Measurements from ENCODE around the gene PSENEN. TPM values are rescaled to one million over a fixed set of nuclear protein-coding genes. Genes with fewer than 3 reads are reported as not detected.

The PSENEN gene
- total and polyA plus RNA-seq, 2 of the 8 experiments (the other 6 are each of a cell fraction or from before 2014, with no cell fraction given): 66.7 to 75.3 TPM

GRCh38 chr19:35717665-35718344 lies 27.6 kb upstream of the PSENEN start, which contains the start of gene KMT2B:
TSS of gene KMT2B (plus strand) at chr19:35718003. CDS start at chr19:35718019, 16 bp downstream.
- Histone ChIP-seq H4K5ac (ENCODE audit: insufficient read length, low read depth, low read length) (peak within 1 kb of the TSS; percentile 50), H2BK15ac (ENCODE audit: low read length) (peak within 1 kb of the TSS; percentile 48; the same call in 1 of the 2 replicates), H3K4ac (replicated peaks; ENCODE audit: insufficient read length, low read depth, low read length) (peak within 1 kb of the TSS; percentile 74), H3K79me2 (ENCODE audit: control insufficient read depth in 1 of 2, insufficient read depth in 2 of 2, low read length in 2 of 2) (peaks cover 0 to 20% of the 10 kb centered on the region in 2 experiments; a peak in 3 of 4 replicates), H3K9ac (replicated peaks in 1 of 4; ENCODE audit: extremely low read depth in 1 of 4, low read depth in 3 of 4, low read length in 3 of 4) (peak within 1 kb of the TSS; percentile 51 to 86 (median 64); a peak in 6 of 7 replicates), H3K27ac (ENCODE audit: low read depth, low read length) (peak within 1 kb of the TSS; percentile 79), H3K36me3 (ENCODE audit: control insufficient read depth in 2 of 4, insufficient read depth in 4 of 4, low read length in 3 of 4) (peaks cover 6 to 22% (median 10%) of the 10 kb centered on the region in 4 experiments; a peak in 7 of 8 replicates), H3K79me1 (ENCODE audit: low read depth, low read length) (peaks cover 8% of the 10 kb centered on the region), H4K8ac (ENCODE audit: extremely low read depth, insufficient read depth, low read length) (peak within 1 kb of the TSS; percentile 69), H3K4me1 (replicated peaks in 1 of 4; ENCODE audit: control insufficient read depth in 3 of 4, insufficient read depth in 4 of 4, low read length in 3 of 4) (peaks cover 0 to 25% (median 17%) of the 10 kb centered on the region in 4 experiments; a peak in 6 of 7 replicates), H3K27me3 (replicated peaks in 1 of 4; ENCODE audit: control insufficient read depth in 3 of 4, extremely low read depth in 1 of 4, insufficient read depth in 3 of 4, low read length in 3 of 4) (no peaks in the 10 kb centered on the region), H3K56ac (replicated peaks; ENCODE audit: insufficient read length, low read depth, low read length) (peak within 1 kb of the TSS; percentile 91), H4K91ac (replicated peaks; ENCODE audit: insufficient read length, low read length) (peak within 1 kb of the TSS; percentile 96), H3K4me2 (ENCODE audit: insufficient read depth in 1 of 2, low read depth in 2 of 2, low read length in 2 of 2) (peak within 1 kb of the TSS; percentile 84 to 97), H3K23ac (ENCODE audit: insufficient read length) (no peak within 1 kb of the TSS), H2BK5ac (ENCODE audit: low read depth, low read length) (peak within 1 kb of the TSS; percentile 96; the same call in 1 of the 2 replicates), H2AK5ac (ENCODE audit: low read depth, low read length) (no peak within 1 kb of the TSS), H3K18ac (ENCODE audit: extremely low read depth, low read length) (peak within 1 kb of the TSS; percentile 94), H3K9me3 (ENCODE audit: insufficient read depth in 2 of 2, low read depth in 1 of 2, low read length in 1 of 2) (no peaks in the 10 kb centered on the region), H2AFZ (ENCODE audit: low read length) (peak within 1 kb of the TSS; percentile 15; the same call in 1 of the 2 replicates), H3K4me3 (ENCODE audit: extremely low read depth in 1 of 4, insufficient read depth in 2 of 4, low read depth in 3 of 4, low read length in 4 of 4) (peak within 1 kb of the TSS; percentile 70 to 89 (median 87)), H2BK12ac (ENCODE audit: low read depth, low read length) (peak within 1 kb of the TSS; percentile 62; the same call in 1 of the 2 replicates), H2BK20ac (ENCODE audit: low read length) (no peak within 1 kb of the TSS), H2BK120ac (replicated peaks; ENCODE audit: low read depth, low read length) (no peak within 1 kb of the TSS), H3K23me2 (ENCODE audit: low read depth, low read length) (peaks cover 13% of the 10 kb centered on the region), H3K14ac (ENCODE audit: insufficient read length) (no peak within 1 kb of the TSS), H4K20me1 (replicated peaks in 1 of 2; ENCODE audit: control insufficient read depth in 1 of 2, insufficient read depth in 2 of 2, low read length in 2 of 2) (peaks cover 11 to 12% of the 10 kb centered on the region in 2 experiments)
- WGBS, 2 experiments (ENCODE audit: extremely low coverage in 1 of 2, insufficient coverage in 1 of 2, insufficient read length in 1 of 2, insufficient replicate concordance in 2 of 2, low coverage in 1 of 2, low lambda C conversion rate in 2 of 2, missing lambda C conversion rate in 1 of 2): 0% methylated on average over 7 of the region's 109 CpGs; no CpG with 5 or more reads in 1 of the 2 experiments
- ChIA-PET POLR2A (ENCODE audit: partially characterized antibody) (interaction anchor here (0.8 to 5.0 kb wide), 8 partner anchors 10 to 213 kb away, joined by 3 to 54 read pairs (median 4); no protein-coding TSS in a partner anchor), CTCF (ENCODE audit: partially characterized antibody) (interaction anchor here (11.8 kb wide), 1 partner anchor 20 kb away, joined by 80 read pairs; the partner anchor contains the start of gene IGFLR1)
- DNase-seq (ENCODE audit: low read depth in 1 of 2, low spot score in 2 of 2) (peak in 1 of 2 experiments; percentile 94), FAIRE-seq (no peak)
- TF ChIP-seq MAFK (IDR thresholded peaks at IDR 0.05; ENCODE audit: low read depth, low read length) (no peak), SIX5 (IDR thresholded peaks at IDR 0.05; ENCODE audit: low read depth, low read length) (no peak), POLR2A (IDR thresholded peaks at IDR 0.05; ENCODE audit: control extremely low read depth in 1 of 2, low read depth in 2 of 2, low read length in 2 of 2) (no peak), TAF1 (IDR thresholded peaks at IDR 0.05; ENCODE audit: low read depth, low read length) (0 out of 2 replicates have a peak, but pooled peaks have one; percentile 41), SIN3A (conservative IDR thresholded peaks at IDR 0.05 in 1 of 2, IDR thresholded peaks at IDR 0.05 in 1 of 2; ENCODE audit: low read depth in 1 of 2, low read length in 2 of 2) (no peak; a peak in 1 of 4 replicates), SRF (IDR thresholded peaks at IDR 0.05; ENCODE audit: low read depth, low read length) (peak; percentile 24; the same call in 1 of the 2 replicates), SP4 (IDR thresholded peaks at IDR 0.05; ENCODE audit: low read length) (no peak), CHD1 (IDR thresholded peaks at IDR 0.05; ENCODE audit: low read depth, low read length) (no peak), RAD21 (IDR thresholded peaks at IDR 0.05 in 1 of 2, conservative IDR thresholded peaks at IDR 0.05 in 1 of 2; ENCODE audit: low read depth in 2 of 2, low read length in 2 of 2) (no peak), POU5F1 (IDR thresholded peaks at IDR 0.05; ENCODE audit: low read depth, low read length) (no peak), CREB1 (IDR thresholded peaks at IDR 0.05) (peak; percentile 87), TCF12 (IDR thresholded peaks at IDR 0.05; ENCODE audit: low read depth, low read length) (no peak), YY1 (IDR thresholded peaks at IDR 0.05; ENCODE audit: low read depth, low read length) (peak; percentile 15; the same call in 1 of the 2 replicates)

All from H1 (cell line).